B cell (primary cell): Measurements from ENCODE around the gene SGO1. TPM values are rescaled to one million over a fixed set of nuclear protein-coding genes. Genes with fewer than 3 reads are reported as not detected.

Experiments
- ATAC-seq: fragments of 200-7000 bp; cut with Tn5 transposase; one replicate; pipeline ENCODE4 v1.10.0; 2021; ENCODE audit warnings: low read depth, mild to moderate bottlenecking, moderate number of reproducible peaks, moderate library complexity
- CTCF ChIA-PET: fragments of 350-600 bp; sonication (Branson Sonifier 250); formaldehyde crosslinking; loops from one replicate; lab custom pipeline; 2021; ENCODE audit warnings: antibody characterized with exemption, inconsistent platforms; lab: Charles Lee
- POLR2A ChIA-PET: fragments of 350-600 bp; sonication (Branson Sonifier 250); formaldehyde crosslinking; loops from one replicate; lab custom pipeline; 2021; ENCODE audit warnings: antibody characterized with exemption; lab: Charles Lee
- DNase-seq: peaks from one replicate; pipeline ENCODE4 v3.0.0; 2013
- H2AFZ ChIP-seq: 2 replicates; pipeline ENCODE4 v1.6.1; 2012; ENCODE audit warnings: mild to moderate bottlenecking, low read depth, low read length; ENCODE audit not compliant: insufficient read depth, poor library complexity, severe bottlenecking
- H3K27ac ChIP-seq, 2 donors: 1 replicate in 1 of 2; 2 replicates in 1 of 2; pipeline ENCODE4 v1.5.1; 2012 to 2013; ENCODE audit warnings: low read length in 2 of 2, mild to moderate bottlenecking in 2 of 2, moderate library complexity in 1 of 2
- H3K27me3 ChIP-seq, 4 experiments: fragments of 200-600 bp in 1 of 4; sonication (generic) in 1 of 4; replicated peaks in 1 of 4; 1 replicate in 2 of 4; 2 replicates in 2 of 4; pipeline versions ENCODE4 v1.6.1 to v1.7.0; 2013 to 2016; ENCODE audit warnings: low read length in 3 of 4, mild to moderate bottlenecking in 2 of 4, mixed read lengths in 1 of 4, moderate library complexity in 1 of 4; ENCODE audit not compliant: insufficient read depth in 4 of 4, control insufficient read depth in 3 of 4; ENCODE audit errors: control extremely low read depth in 1 of 4
- H3K36me3 ChIP-seq, 2 experiments: replicated peaks in 1 of 2; 1 replicate in 1 of 2; 2 replicates in 1 of 2; pipeline versions ENCODE4 v1.6.1 to v1.7.1; 2013; ENCODE audit warnings: low read length in 1 of 2; ENCODE audit not compliant: insufficient read depth in 2 of 2, control insufficient read depth in 1 of 2; ENCODE audit errors: control extremely low read depth in 1 of 2, extremely low read depth in 1 of 2
- H3K4me1 ChIP-seq, 2 donors: fragments of 200-600 bp in 1 of 2; sonication (generic) in 1 of 2; 1 replicate in 1 of 2; 2 replicates in 1 of 2; pipeline versions ENCODE4 v1.5.1 to v1.6.1; 2013 to 2017; ENCODE audit warnings: low read length in 2 of 2; ENCODE audit not compliant: control insufficient read depth in 2 of 2, insufficient read depth in 2 of 2
- H3K4me2 ChIP-seq: replicated peaks from 2 replicates; pipeline ENCODE3; 2012; ENCODE audit warnings: mild to moderate bottlenecking, low read depth, low read length; ENCODE audit not compliant: poor library complexity, severe bottlenecking
- H3K4me3 ChIP-seq, 5 experiments: fragments of 200-600 bp in 1 of 5; sonication (generic) in 1 of 5; 1 replicate in 3 of 5; 2 replicates in 2 of 5; pipeline versions ENCODE4 v1.5.1 to v1.7.0; 2011 to 2016; ENCODE audit warnings: low read length in 4 of 5, mild to moderate bottlenecking in 4 of 5, low read depth in 2 of 5, control low read depth in 1 of 5, moderate library complexity in 1 of 5; ENCODE audit not compliant: insufficient read depth in 1 of 5; ENCODE audit errors: control extremely low read depth in 1 of 5, extremely low read depth in 1 of 5
- H3K79me2 ChIP-seq: fragments of 200-600 bp; sonication (generic); one replicate; pipeline ENCODE4 v1.6.0; 2016; ENCODE audit warnings: low read length; ENCODE audit not compliant: control insufficient read depth, insufficient read depth
- H3K9ac ChIP-seq: fragments of 200-600 bp; sonication (generic); 2 replicates; pipeline ENCODE4 v1.6.1; 2017; ENCODE audit warnings: mild to moderate bottlenecking, low read length, moderate library complexity
- H3K9me3 ChIP-seq, 3 donors: one replicate each; pipeline versions ENCODE4 v1.6.1 to v1.7.1; 2013; ENCODE audit warnings: low read length in 2 of 3; ENCODE audit not compliant: control insufficient read depth in 2 of 3, insufficient read depth in 1 of 3; ENCODE audit errors: control extremely low read depth in 1 of 3
- H4K20me1 ChIP-seq: 2 replicates; pipeline ENCODE4 v1.6.0; 2012; ENCODE audit warnings: mild to moderate bottlenecking, low read length; ENCODE audit not compliant: insufficient read depth, control insufficient read depth, poor library complexity, severe bottlenecking
- H3K27ac Mint-ChIP-seq: one replicate; pipeline ENCODE4 v1.8.0; 2021; ENCODE audit warnings: mixed read lengths
- H3K27me3 Mint-ChIP-seq: one replicate; pipeline ENCODE4 v1.8.0; 2021; ENCODE audit warnings: mixed read lengths
- H3K4me1 Mint-ChIP-seq: one replicate; pipeline ENCODE4 v1.8.0; 2021; ENCODE audit warnings: mixed read lengths
- H3K4me3 Mint-ChIP-seq: one replicate; pipeline ENCODE4 v1.8.0; 2021; ENCODE audit warnings: mixed read lengths
- H3K9me3 Mint-ChIP-seq: one replicate; pipeline ENCODE4 v1.8.0; 2022; ENCODE audit warnings: mixed read lengths; ENCODE audit not compliant: insufficient read depth
- EZH2 ChIP-seq: IDR thresholded peaks from 2 replicates; pipeline ENCODE4 v1.6.1; 2012; ENCODE audit warnings: borderline replicate concordance, low read depth, mild to moderate bottlenecking, moderate library complexity, low read length; ENCODE audit not compliant: insufficient read depth, poor library complexity, severe bottlenecking
- WGBS: methylation state at CpG from one replicate; pipeline ENCODE4 v1.1.5; 2013; ENCODE audit warnings: missing lambda C conversion rate; ENCODE audit not compliant: insufficient coverage; 5-methylcytosine and 5-hydroxymethylcytosine counted together
- intact Hi-C: fragments of 100-400 bp; cut with micrococcal nuclease; formaldehyde crosslinking; loops from one replicate; pipeline ENCODE4 v1.10.0; 2022
- polyA plus RNA-seq: library from polyadenylated mRNA; depleted of rRNA; stranded (reverse); fragments of >200 nt; gene quantifications from 2 replicates; pipeline ENCODE4 v1.2.3, GENCODE V29; 2012
- total RNA-seq, 2 donors: library from RNA; stranded (reverse); fragments of 120-200 nt in 1 of 2; gene quantifications; 1 replicate in 1 of 2; 2 replicates in 1 of 2; pipeline versions ENCODE4 v1.2.3 to v1.2.4, GENCODE V29; 2013 to 2022
- TF ChIP-seq, protein P1 (sequence below): fragments of 200-600 bp; IDR thresholded peaks from one replicate; pipeline ENCODE4 v1.8.0; 2022; ENCODE audit warnings: antibody characterized with exemption, mild to moderate bottlenecking

SGO1 gene
- total and polyA plus RNA-seq, 2 donors (not counting 1 experiment from before 2014, with no cell fraction given): 1.4 to 6.7 TPM

DNA sequence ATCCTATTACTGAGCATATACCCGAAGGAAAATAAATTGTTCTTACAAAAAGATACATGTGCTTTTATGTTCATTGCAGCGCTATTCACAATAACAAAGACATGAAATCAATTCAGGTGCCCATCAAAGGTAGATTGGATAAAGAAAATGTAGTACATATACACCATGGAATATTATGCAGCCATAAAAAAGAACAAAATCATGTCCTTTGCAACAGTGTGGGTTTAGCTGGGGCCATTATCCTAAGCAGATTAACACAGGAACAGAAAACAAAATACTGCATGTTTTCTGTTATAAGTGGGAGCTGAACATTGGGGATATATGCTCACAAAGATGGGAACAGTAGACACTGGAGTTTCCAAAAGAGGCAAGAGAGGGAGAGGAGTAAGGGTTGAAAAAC, 42.5 kb downstream of the SGO1 start:
- TF ChIP-seq, protein P1, sequence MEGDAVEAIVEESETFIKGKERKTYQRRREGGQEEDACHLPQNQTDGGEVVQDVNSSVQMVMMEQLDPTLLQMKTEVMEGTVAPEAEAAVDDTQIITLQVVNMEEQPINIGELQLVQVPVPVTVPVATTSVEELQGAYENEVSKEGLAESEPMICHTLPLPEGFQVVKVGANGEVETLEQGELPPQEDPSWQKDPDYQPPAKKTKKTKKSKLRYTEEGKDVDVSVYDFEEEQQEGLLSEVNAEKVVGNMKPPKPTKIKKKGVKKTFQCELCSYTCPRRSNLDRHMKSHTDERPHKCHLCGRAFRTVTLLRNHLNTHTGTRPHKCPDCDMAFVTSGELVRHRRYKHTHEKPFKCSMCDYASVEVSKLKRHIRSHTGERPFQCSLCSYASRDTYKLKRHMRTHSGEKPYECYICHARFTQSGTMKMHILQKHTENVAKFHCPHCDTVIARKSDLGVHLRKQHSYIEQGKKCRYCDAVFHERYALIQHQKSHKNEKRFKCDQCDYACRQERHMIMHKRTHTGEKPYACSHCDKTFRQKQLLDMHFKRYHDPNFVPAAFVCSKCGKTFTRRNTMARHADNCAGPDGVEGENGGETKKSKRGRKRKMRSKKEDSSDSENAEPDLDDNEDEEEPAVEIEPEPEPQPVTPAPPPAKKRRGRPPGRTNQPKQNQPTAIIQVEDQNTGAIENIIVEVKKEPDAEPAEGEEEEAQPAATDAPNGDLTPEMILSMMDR: no peak
- TF ChIP-seq EZH2: no peak
- peaks cover 3% of the 10 kb centered on the region for H3K9me3 Mint-ChIP-seq
- H3K4me3 Mint-ChIP-seq: no peak overlapping the region
- no peaks in the 10 kb centered on the region for H3K27me3 ChIP-seq
- peaks cover 4% of the 10 kb centered on the region for H3K4me1 Mint-ChIP-seq
- no peaks in the 10 kb centered on the region for H3K27me3 Mint-ChIP-seq
- no peak for DNase-seq
- ChIA-PET POLR2A (no interaction called here), CTCF (no interaction called here)
- intact Hi-C loops: no loop called here
- no peaks in the 10 kb centered on the region for H3K4me1 ChIP-seq
- no CpG with 5 or more reads among the region's 2 CpGs for WGBS
- no peak overlapping the region for H3K9ac ChIP-seq
- H3K4me3 ChIP-seq: no peak overlapping the region
- H4K20me1 ChIP-seq: no peaks in the 10 kb centered on the region
- H3K27ac Mint-ChIP-seq: no peak overlapping the region
- peaks cover 3% of the 10 kb centered on the region for H3K79me2 ChIP-seq
- no peaks in the 10 kb centered on the region for H3K9me3 ChIP-seq
- no peak overlapping the region for H3K27ac ChIP-seq
- H2AFZ ChIP-seq: no peak overlapping the region
- no peak overlapping the region for H3K4me2 ChIP-seq
- ATAC-seq: no peak
- peaks cover under 1 to 60% of the 10 kb centered on the region in 2 experiments for H3K36me3 ChIP-seq

DNA sequence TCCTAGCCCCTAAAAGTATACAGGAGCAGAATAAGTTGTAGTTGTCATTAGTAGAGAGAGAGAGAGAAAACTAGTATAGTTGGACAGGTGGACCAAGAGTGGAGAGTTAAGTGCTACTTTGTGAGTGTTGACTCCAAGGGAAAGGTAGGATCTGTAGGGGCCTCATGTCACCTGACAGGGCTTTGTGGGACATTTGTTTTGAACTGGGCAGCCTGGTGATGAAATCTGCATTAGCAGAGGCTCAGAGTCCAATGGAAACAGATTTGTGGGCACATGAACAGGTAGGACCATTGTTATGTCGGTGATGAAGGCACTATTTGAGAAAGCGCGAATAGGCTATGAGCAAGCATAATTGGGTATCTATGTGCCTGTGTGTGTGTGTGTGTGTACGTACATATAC, 43.5 kb downstream of the SGO1 start:
- no peak overlapping the region for H3K4me3 Mint-ChIP-seq
- H4K20me1 ChIP-seq: no peaks in the 10 kb centered on the region
- H3K4me1 ChIP-seq: no peaks in the 10 kb centered on the region
- no peak for ATAC-seq
- TF ChIP-seq, protein P1: no peak
- TF ChIP-seq EZH2: no peak
- H3K4me1 Mint-ChIP-seq: peaks cover 4% of the 10 kb centered on the region
- peaks cover 0 to 55% of the 10 kb centered on the region in 2 experiments for H3K36me3 ChIP-seq
- CTCF ChIA-PET: no interaction called here
- H2AFZ ChIP-seq: no peak overlapping the region
- no peak overlapping the region for H3K4me2 ChIP-seq
- POLR2A ChIA-PET: no interaction called here
- intact Hi-C loops: no loop called here
- no peaks in the 10 kb centered on the region for H3K9me3 ChIP-seq
- H3K4me3 ChIP-seq: no peak overlapping the region
- no peak overlapping the region for H3K27ac ChIP-seq
- H3K27ac Mint-ChIP-seq: no peak overlapping the region
- H3K27me3 Mint-ChIP-seq: no peaks in the 10 kb centered on the region
- DNase-seq: no peak
- 98% methylated on average over 4 of the region's 4 CpGs for WGBS
- no peak overlapping the region for H3K9ac ChIP-seq
- peaks cover 3% of the 10 kb centered on the region for H3K9me3 Mint-ChIP-seq
- no peaks in the 10 kb centered on the region for H3K27me3 ChIP-seq
- peaks cover 3% of the 10 kb centered on the region for H3K79me2 ChIP-seq
